NCI-H2029 (cell line): ENCODE data around the gene SLC18B1.

ENCODE experiments used
- DNase-seq: peaks from one replicate; lab custom pipeline; 2025; lab: John Stamatoyannopoulos, UW

The SLC18B1 gene

DNA sequence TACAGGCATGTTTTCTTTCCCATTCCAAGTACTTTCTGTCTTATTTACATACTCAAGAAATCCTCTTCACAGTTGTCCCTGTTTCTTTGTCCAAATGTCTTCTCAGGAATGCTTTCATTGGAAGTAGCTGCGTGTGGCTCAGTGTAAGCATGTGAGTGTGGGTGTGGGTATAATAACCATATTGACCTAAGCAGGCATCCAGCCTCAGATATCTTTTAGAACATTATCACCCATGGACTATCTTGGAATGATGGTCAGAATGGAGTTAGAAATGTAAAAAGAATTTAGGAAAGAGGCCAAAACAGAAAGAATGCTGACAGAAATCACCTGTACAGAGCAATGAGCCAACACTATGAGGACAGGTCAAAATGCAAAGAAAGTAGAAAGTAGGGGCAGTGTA, 57.2 kb downstream of the SLC18B1 start:
- DNase-seq, result no peak

GRCh38 chr6:132736239-132736638, 62.2 kb downstream of the SLC18B1 start:
- DNase-seq, result no peak

GRCh38 chr6:132734694-132735236, 63.7 kb downstream of the SLC18B1 start:
- no peak for DNase-seq

- no peak for DNase-seq
These were observed 64.6 kb downstream of the SLC18B1 start for GRCh38 chr6:132733814-132734213.

DNA sequence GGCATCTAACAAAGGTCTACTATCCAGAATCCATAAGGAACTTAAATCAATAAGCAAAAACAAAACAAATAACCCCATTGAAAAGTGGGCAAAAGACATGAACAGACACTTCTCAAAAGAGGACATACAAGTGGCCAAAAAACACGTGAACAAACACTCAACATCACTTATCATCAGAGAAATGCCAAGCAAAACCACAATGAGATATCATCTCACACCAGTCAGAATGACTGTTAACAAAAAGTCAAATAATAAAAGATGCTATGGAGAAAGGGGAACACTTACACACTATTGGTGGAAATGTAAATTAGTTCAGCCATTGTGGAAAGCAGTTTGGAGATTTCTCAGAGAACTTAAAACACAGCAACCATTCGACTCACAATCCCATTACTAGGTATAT, 65.2 kb downstream of the SLC18B1 start:
- DNase-seq, result no peak

DNA sequence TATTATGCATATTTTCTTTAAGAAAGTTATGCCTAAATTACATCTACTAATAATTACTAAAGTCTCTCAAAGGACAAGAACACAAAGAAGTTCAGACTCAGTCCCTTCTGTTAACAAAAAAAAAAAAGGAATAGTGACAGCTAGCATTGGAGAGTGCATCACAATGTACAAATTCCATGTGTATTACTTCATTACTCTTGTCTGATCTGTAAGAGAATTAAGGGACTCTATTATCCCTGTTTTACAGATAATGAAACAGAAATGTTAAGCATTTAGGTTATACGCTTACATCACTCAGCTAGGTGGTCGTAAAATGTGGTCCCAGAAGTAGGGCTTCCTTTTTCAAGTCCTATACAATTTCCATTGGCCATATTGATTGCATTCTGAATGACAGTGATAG, 67.4 kb downstream of the SLC18B1 start:
- no peak for DNase-seq

DNA sequence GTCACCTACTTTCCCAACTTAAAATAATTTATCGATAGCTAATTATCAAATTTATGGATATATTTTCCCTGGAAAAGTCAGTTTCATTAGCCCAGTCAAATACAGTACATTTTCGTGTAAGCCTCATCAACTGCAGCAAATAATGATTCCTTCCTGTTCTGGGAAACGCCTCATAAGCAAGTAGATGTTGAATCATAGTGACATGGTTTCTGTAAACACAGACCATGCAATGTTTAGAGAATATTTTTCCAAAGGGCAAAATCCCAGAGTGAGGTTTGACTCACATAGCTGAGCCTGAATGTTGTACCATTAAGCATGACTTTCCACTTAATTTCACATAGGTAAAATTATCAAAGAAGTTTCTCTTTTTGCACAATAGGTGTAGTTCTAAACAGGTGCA, 67.9 kb downstream of the SLC18B1 start:
- no peak for DNase-seq

DNA sequence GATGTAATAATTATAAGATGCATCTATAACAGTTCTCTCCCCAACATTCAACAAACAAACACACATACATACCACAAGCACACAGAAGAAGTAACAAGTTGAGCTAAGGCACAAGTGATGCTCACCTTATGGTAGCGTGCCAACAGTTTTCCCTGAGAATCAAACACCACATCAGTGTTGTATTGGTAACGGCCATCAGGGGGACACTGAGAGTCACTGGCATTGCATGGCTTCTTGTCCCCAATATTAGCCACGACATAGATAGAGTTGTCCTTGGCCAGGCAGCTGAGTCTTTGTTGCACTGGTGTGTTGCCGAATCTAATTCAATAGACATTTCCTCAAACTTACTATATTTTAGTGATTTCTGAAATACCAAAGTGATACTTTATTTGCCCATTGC, 69.8 kb downstream of the SLC18B1 start:
- no peak for DNase-seq

GRCh38 chr6:132726608-132726975, 71.8 kb downstream of the SLC18B1 start:
- DNase-seq, result no peak

- DNase-seq, result no peak
These were observed 72.4 kb downstream of the SLC18B1 start for GRCh38 chr6:132725947-132726607.

DNA sequence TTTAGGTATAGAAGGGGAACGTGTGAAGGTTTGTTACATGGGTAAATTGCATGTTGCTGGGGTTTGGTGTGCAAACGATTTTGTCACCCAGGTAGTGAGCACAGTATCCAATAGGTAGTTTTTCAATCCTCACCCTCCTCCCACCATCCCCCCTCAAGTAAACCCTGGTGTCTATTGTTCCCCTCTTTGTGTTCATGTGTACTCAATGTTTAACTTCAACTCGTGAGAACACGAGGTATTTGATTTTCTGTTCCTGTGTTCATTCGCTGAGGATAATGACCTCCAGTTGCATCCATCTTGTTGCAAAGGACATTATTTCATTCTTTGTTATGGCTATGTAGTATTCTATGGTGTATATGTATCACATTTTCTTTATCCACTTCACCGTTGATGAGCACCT, 73.0 kb downstream of the SLC18B1 start:
- DNase-seq, result no peak

GRCh38 chr6:132719736-132720448, 78.5 kb downstream of the SLC18B1 start:
- no peak for DNase-seq
